Spleen (tissue), 11 donors: ENCODE data around the gene PCED1B. TPM values are rescaled to one million over a fixed set of nuclear protein-coding genes. Genes with fewer than 3 reads are reported as not detected.

ENCODE experiments used
- DNase-seq: peaks from one replicate; pipeline ENCODE4 v3.0.0-alpha.2; 2020
- H3K27ac ChIP-seq, 8 donors: fragments of 200-600 bp; sonication (generic) in 7 of 8; 1 replicate in 4 of 8; 2 replicates in 4 of 8; pipeline versions ENCODE4 v1.5.0 to v1.8.0; 2016 to 2021; ENCODE audit warnings: inconsistent platforms in 4 of 8, mild to moderate bottlenecking in 4 of 8, moderate library complexity in 1 of 8
- H3K27me3 ChIP-seq, 7 donors: fragments of 200-600 bp; sonication (generic) in 6 of 7; replicated peaks in 1 of 7; 1 replicate in 4 of 7; 2 replicates in 3 of 7; pipeline versions ENCODE4 v1.5.0 to v1.8.0; 2016 to 2021; ENCODE audit warnings: inconsistent platforms in 3 of 7, mild to moderate bottlenecking in 1 of 7
- H3K36me3 ChIP-seq, 6 donors: fragments of 200-600 bp; sonication (generic) in 5 of 6; 1 replicate in 4 of 6; 2 replicates in 2 of 6; pipeline versions ENCODE4 v1.5.0 to v1.8.0; 2016 to 2021; ENCODE audit warnings: inconsistent platforms in 2 of 6
- H3K4me1 ChIP-seq, 6 donors: fragments of 200-600 bp; sonication (generic) in 5 of 6; 1 replicate in 3 of 6; 2 replicates in 3 of 6; pipeline versions ENCODE4 v1.5.0 to v1.8.0; 2016 to 2021; ENCODE audit warnings: inconsistent platforms in 3 of 6
- H3K4me3 ChIP-seq, 8 donors: fragments of 200-600 bp; sonication (generic) in 7 of 8; 1 replicate in 4 of 8; 2 replicates in 4 of 8; pipeline versions ENCODE4 v1.5.0 to v1.8.0; 2016 to 2021; ENCODE audit warnings: inconsistent platforms in 4 of 8, mild to moderate bottlenecking in 4 of 8, moderate library complexity in 2 of 8
- H3K9me3 ChIP-seq, 8 donors: fragments of 200-600 bp; sonication (generic) in 7 of 8; 1 replicate in 4 of 8; 2 replicates in 4 of 8; pipeline versions ENCODE4 v1.5.0 to v1.8.0; 2016 to 2021; ENCODE audit warnings: inconsistent platforms in 4 of 8
- POLR2A ChIP-seq, 3 donors: fragments of 450-650 bp; IDR thresholded peaks; one replicate each; pipeline ENCODE4 v1.5.1; 2017; ENCODE audit warnings: antibody characterized with exemption in 3 of 3, mild to moderate bottlenecking in 1 of 3
- POLR2AphosphoS5 ChIP-seq, 3 donors: sonication (generic); formaldehyde crosslinking; IDR thresholded peaks; one replicate each; pipeline ENCODE4 v1.5.1; 2017; ENCODE audit warnings: antibody characterized with exemption in 3 of 3
- WGBS, 5 donors: extraction: QIAGEN DNeasy Blood & Tissue Kit in 3 of 5; methylation state at CpG; one replicate each; pipeline versions ENCODE4 v1.1.5 to v1.1.7; 2013 to 2018; 5-methylcytosine and 5-hydroxymethylcytosine counted together
- intact Hi-C: fragments of 100-400 bp; cut with DNase I; formaldehyde crosslinking; loops from one replicate; pipeline ENCODE4 v1.15.0; 2023; ENCODE audit warnings: low total_unique reads
- polyA plus RNA-seq, 3 donors: library from polyadenylated mRNA; stranded (reverse); fragments of 200-250 nt; gene quantifications; one replicate each; pipeline ENCODE4 v1.2.1, GENCODE V29; 2013
- total RNA-seq, 7 donors: library from RNA; depleted of rRNA in 3 of 7; stranded (reverse); fragments of >200 nt in 3 of 7; fragmentation: NEBNext Ultra II Directional in 4 of 7; extraction: Animal tissue kit (Norgen Biotek cat#: 25700) in 4 of 7; gene quantifications; one replicate each; pipeline versions ENCODE4 v1.1.0 to v1.2.1, GENCODE V29; 2016 to 2021
- TF ChIP-seq, protein P1 (sequence below), 11 experiments: fragments of 200-600 bp in 7 of 11; fragments of 450-650 bp in 4 of 11; sonication (generic) in 4 of 11; IDR thresholded peaks in 8 of 11; conservative IDR thresholded peaks in 3 of 11; 1 replicate in 7 of 11; 2 replicates in 4 of 11; pipeline versions ENCODE4 v1.4.0 to v1.8.0; 2016 to 2021; ENCODE audit warnings: antibody characterized with exemption in 11 of 11, inconsistent platforms in 4 of 11, mild to moderate bottlenecking in 1 of 11
- donor health status: healthy with polysubstance abuse.
- donor health status: DM: no; HTN: no; CAD: no; lungs with moderate emphysema.
- donor health status: DM: no; HTN: no; CAD: no.
- donor health status: Bipolar disorder and iron deficiency.
- donor health status: healthy.
- donor health status: DM: no; HTN: no; CAD: no.
- donor health status: DM: yes; HTN: yes; CAD: no.

The PCED1B gene
- total and polyA plus RNA-seq, 10 donors = 15.3 to 34.5 (median 24.4) TPM

DNA sequence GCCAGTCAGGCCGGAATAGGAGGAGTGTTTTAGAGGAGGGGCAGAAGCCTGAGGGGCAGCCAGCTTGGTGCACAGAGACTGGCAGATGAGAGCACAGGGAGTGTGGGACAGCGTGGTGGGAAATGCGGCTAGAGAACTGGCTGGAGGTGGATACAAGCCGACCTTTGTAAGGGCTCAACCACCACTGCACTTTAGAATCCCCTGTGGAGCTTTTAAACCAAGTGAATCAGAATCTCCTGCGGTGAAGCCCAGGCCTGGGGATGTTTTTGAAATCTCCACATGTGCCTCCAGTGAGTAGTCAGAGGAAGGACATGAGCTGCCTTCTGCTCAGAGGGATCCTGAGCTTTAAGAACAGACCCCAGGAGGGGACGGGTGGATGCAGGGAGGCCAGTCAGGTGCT is 10.9 kb upstream of the PCED1B start:
- 84 to 95% (median 89%) methylated on average over 4 to 6 of the region's 6 CpGs for WGBS, 5 donors
- TF ChIP-seq, protein P1, sequence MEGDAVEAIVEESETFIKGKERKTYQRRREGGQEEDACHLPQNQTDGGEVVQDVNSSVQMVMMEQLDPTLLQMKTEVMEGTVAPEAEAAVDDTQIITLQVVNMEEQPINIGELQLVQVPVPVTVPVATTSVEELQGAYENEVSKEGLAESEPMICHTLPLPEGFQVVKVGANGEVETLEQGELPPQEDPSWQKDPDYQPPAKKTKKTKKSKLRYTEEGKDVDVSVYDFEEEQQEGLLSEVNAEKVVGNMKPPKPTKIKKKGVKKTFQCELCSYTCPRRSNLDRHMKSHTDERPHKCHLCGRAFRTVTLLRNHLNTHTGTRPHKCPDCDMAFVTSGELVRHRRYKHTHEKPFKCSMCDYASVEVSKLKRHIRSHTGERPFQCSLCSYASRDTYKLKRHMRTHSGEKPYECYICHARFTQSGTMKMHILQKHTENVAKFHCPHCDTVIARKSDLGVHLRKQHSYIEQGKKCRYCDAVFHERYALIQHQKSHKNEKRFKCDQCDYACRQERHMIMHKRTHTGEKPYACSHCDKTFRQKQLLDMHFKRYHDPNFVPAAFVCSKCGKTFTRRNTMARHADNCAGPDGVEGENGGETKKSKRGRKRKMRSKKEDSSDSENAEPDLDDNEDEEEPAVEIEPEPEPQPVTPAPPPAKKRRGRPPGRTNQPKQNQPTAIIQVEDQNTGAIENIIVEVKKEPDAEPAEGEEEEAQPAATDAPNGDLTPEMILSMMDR (IDR thresholded peaks at IDR 0.05 in 8 of 11, conservative IDR thresholded peaks at IDR 0.05 in 3 of 11) = no peak
- TF ChIP-seq POLR2A (IDR thresholded peaks at IDR 0.05) = no peak
- TF ChIP-seq POLR2AphosphoS5 (IDR thresholded peaks at IDR 0.05) = no peak
- Histone ChIP-seq H3K4me3 (no peak overlapping the region), H3K9me3 (no peaks in the 10 kb centered on the region), H3K36me3 (no peaks in the 10 kb centered on the region), H3K27me3 (no peaks in the 10 kb centered on the region), H3K27ac (no peak overlapping the region), H3K4me1 (no peaks in the 10 kb centered on the region)
- no peak for DNase-seq
- intact Hi-C loops = no loop called here

DNA sequence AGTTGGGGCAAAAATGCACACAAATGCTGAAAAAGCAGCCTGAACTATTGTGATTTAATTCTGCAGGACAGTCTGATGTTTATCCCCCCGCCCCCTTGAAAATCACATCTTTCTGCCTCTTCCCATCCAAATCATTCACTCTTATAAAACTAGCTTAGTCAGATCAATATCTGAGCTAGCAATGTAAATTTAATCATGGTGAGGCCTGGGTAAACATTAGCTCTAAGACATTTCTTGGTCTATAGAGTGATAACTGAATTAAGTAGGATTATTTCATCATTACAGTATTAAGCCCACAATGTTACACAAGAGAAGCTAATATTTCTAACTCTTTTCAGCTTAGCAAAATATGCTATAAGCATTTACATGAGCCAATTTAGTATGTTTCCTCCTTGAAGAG is 9.1 kb upstream of the PCED1B start:
- H3K27me3 ChIP-seq = no peaks in the 10 kb centered on the region
- no peaks in the 10 kb centered on the region for H3K9me3 ChIP-seq
- H3K4me1 ChIP-seq = no peaks in the 10 kb centered on the region
- DNase-seq = no peak
- H3K36me3 ChIP-seq = no peaks in the 10 kb centered on the region
- WGBS, 5 donors = 91 to 98% (median 94%) methylated on average over 1 of the region's 1 CpG
- TF ChIP-seq POLR2A (IDR thresholded peaks at IDR 0.05) = no peak
- TF ChIP-seq, protein P1 (IDR thresholded peaks at IDR 0.05 in 8 of 11, conservative IDR thresholded peaks at IDR 0.05 in 3 of 11) = no peak
- no peak for TF ChIP-seq POLR2AphosphoS5 (IDR thresholded peaks at IDR 0.05)
- H3K4me3 ChIP-seq = no peak overlapping the region
- H3K27ac ChIP-seq = no peak overlapping the region
- intact Hi-C loops = no loop called here

DNA sequence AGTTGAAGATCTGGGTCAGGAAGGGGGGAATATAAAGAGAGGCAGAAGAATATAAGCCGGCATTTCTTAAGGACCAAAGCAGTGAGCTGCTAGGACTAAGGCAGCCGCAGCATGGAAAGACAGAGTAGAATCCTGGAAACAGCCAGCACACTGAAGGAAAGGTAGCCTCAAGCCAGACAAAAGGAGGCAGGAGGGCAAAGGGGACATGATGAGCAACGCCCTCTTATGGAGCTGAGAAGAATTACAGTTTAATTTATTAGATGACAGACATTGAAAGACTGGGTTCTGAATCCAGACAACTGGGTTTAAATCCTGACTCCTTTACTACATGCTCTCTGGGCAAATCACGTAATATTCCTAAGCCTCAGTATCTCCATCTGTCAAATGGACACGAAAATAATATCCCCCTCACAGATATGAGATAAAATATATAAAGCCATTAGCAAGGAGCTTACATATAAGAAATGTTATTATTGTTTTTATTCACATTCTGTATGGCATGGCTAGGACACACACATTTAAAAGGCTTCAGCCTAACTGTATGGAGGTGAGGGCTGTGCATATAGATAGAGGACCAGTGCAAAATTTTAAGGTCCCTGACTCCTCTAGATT is 8.1 kb upstream of the PCED1B start:
- Histone ChIP-seq H3K4me3 (no peak overlapping the region), H3K4me1 (no peaks in the 10 kb centered on the region), H3K27ac (no peak overlapping the region), H3K9me3 (no peaks in the 10 kb centered on the region), H3K27me3 (no peaks in the 10 kb centered on the region), H3K36me3 (no peaks in the 10 kb centered on the region)
- 36 to 59% (median 52%) methylated on average over 5 of the region's 5 CpGs for WGBS, 5 donors
- no peak for DNase-seq
- intact Hi-C loops = no loop called here
- TF ChIP-seq, protein P1 (IDR thresholded peaks at IDR 0.05 in 8 of 11, conservative IDR thresholded peaks at IDR 0.05 in 3 of 11) = peak in 6 of 11 experiments; percentile 34 to 53 (median 42)
- TF ChIP-seq POLR2AphosphoS5 (IDR thresholded peaks at IDR 0.05) = no peak

DNA sequence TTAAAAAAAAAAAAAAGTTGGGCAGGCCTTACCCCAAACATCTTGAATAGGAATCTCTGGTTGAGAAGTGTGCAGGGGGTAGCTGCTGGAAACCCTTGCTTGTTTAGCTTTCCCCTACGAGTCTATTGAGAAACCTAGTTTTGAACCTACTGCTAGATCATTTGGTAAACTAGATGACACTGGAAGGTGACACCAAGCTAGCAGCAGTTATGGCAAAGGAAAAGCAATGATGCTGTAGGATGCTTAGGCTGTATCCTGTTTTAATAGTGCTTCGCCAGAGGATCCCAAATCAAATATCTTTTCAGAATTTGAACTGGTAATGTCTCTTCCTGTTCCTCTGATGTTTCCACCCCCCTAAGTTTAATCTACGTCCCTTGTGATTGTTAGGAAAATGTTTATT is 5.5 kb upstream of the PCED1B start:
- intact Hi-C loops = no loop called here
- H3K4me1 ChIP-seq = peaks cover 5 to 25% (median 19%) of the 10 kb centered on the region in 6 donors
- WGBS, 5 donors = 88 to 94% (median 91%) methylated on average over 3 of the region's 3 CpGs
- H3K36me3 ChIP-seq = no peaks in the 10 kb centered on the region
- DNase-seq = no peak
- no peak overlapping the region for H3K27ac ChIP-seq
- H3K4me3 ChIP-seq = no peak overlapping the region
- no peaks in the 10 kb centered on the region for H3K9me3 ChIP-seq
- H3K27me3 ChIP-seq = no peaks in the 10 kb centered on the region
- TF ChIP-seq POLR2A (IDR thresholded peaks at IDR 0.05) = no peak
- TF ChIP-seq, protein P1 (IDR thresholded peaks at IDR 0.05 in 8 of 11, conservative IDR thresholded peaks at IDR 0.05 in 3 of 11) = no peak
- TF ChIP-seq POLR2AphosphoS5 (IDR thresholded peaks at IDR 0.05) = no peak
